ENCODE data around the gene IRAK2.

GRCh38 chr3:10229576-10229975, 64.9 kb downstream of the IRAK2 start:
- TF ChIP-seq CTCF (IDR thresholded peaks at IDR 0.05; ENCODE audit: low read depth, low read length) (no peak), POLR2A (IDR thresholded peaks at IDR 0.05; ENCODE audit: extremely low read depth, insufficient read length) (no peak), MAX (IDR thresholded peaks at IDR 0.05; ENCODE audit: low read depth, low read length) (no peak)
